H9 (cell line): ENCODE data around the gene CTXN1. TPM values are rescaled to one million over a fixed set of nuclear protein-coding genes. Genes with fewer than 3 reads are reported as not detected.
A peak's percentile ranks its signal among the peaks of the same experiment; 100 is the strongest.

Experiments used
- DNase-seq: peaks from one replicate; pipeline ENCODE4 v3.0.0-alpha.2; 2017
- H2AFZ ChIP-seq: one replicate; pipeline ENCODE4 v1.6.1; 2013; ENCODE audit warnings: mild to moderate bottlenecking, low read length, control low read depth, moderate library complexity
- H2AK5ac ChIP-seq: 2 replicates; pipeline ENCODE4 v1.6.1; 2013; ENCODE audit warnings: low read length, control low read depth, mixed read lengths; ENCODE audit not compliant: insufficient read length
- H2BK120ac ChIP-seq: one replicate; pipeline ENCODE4 v1.6.1; 2013; ENCODE audit warnings: low read depth, mild to moderate bottlenecking, low read length, control low read depth, inconsistent platforms; ENCODE audit not compliant: poor library complexity, severe bottlenecking
- H2BK12ac ChIP-seq: 2 replicates; pipeline ENCODE4 v1.6.1; 2013; ENCODE audit warnings: low read length, control low read depth, mixed read lengths, low read depth; ENCODE audit not compliant: insufficient read length
- H2BK15ac ChIP-seq: 2 replicates; pipeline ENCODE4 v1.6.1; 2013; ENCODE audit warnings: low read depth, low read length, control low read depth
- H2BK20ac ChIP-seq: one replicate; pipeline ENCODE4 v1.6.1; 2013; ENCODE audit warnings: low read depth, mild to moderate bottlenecking, low read length, control low read depth, inconsistent platforms; ENCODE audit not compliant: poor library complexity, severe bottlenecking
- H2BK5ac ChIP-seq: 2 replicates; pipeline ENCODE4 v1.6.1; 2013; ENCODE audit warnings: low read length, control low read depth, mixed read lengths; ENCODE audit not compliant: insufficient read length
- H3K14ac ChIP-seq: 2 replicates; pipeline ENCODE4 v1.6.1; 2013; ENCODE audit warnings: low read length, control low read depth; ENCODE audit not compliant: insufficient read depth
- H3K18ac ChIP-seq: 2 replicates; pipeline ENCODE4 v1.6.1; 2013; ENCODE audit warnings: low read depth, mild to moderate bottlenecking, mixed read lengths, low read length, control low read depth; ENCODE audit not compliant: insufficient read length
- H3K23ac ChIP-seq: 2 replicates; pipeline ENCODE4 v1.6.1; 2013; ENCODE audit warnings: low read length, control low read depth, mixed read lengths, low read depth; ENCODE audit not compliant: insufficient read length
- H3K23me2 ChIP-seq: 2 replicates; pipeline ENCODE4 v1.6.1; 2013; ENCODE audit warnings: low read depth, mild to moderate bottlenecking, mixed read lengths, low read length, control low read depth; ENCODE audit not compliant: insufficient read length, poor library complexity, severe bottlenecking
- H3K27ac ChIP-seq: 2 replicates; pipeline ENCODE4 v1.5.1; 2013; ENCODE audit warnings: low read length, control low read depth, mixed read lengths, low read depth; ENCODE audit not compliant: insufficient read length
- H3K27me3 ChIP-seq: 2 replicates; pipeline ENCODE4 v1.6.1; 2013; ENCODE audit warnings: low read length, control low read depth, inconsistent platforms; ENCODE audit not compliant: insufficient read depth
- H3K4ac ChIP-seq: 2 replicates; pipeline ENCODE4 v1.6.1; 2013; ENCODE audit warnings: low read depth, mild to moderate bottlenecking, control low read depth, inconsistent platforms, low read length, moderate library complexity
- H3K4me1 ChIP-seq: 2 replicates; pipeline ENCODE4 v1.6.1; 2013; ENCODE audit warnings: low read length, control low read depth, inconsistent platforms; ENCODE audit not compliant: insufficient read depth
- H3K4me2 ChIP-seq: 2 replicates; pipeline ENCODE4 v1.6.1; 2013; ENCODE audit warnings: low read length, control low read depth, mixed read lengths; ENCODE audit not compliant: insufficient read length, insufficient read depth
- H3K56ac ChIP-seq: 2 replicates; pipeline ENCODE4 v1.6.1; 2013; ENCODE audit warnings: low read depth, mild to moderate bottlenecking, mixed read lengths, low read length, control low read depth; ENCODE audit not compliant: insufficient read length
- H3K79me1 ChIP-seq: 2 replicates; pipeline ENCODE4 v1.6.1; 2013; ENCODE audit warnings: low read depth, mild to moderate bottlenecking, moderate library complexity, low read length, control low read depth, inconsistent platforms; ENCODE audit not compliant: insufficient read depth, poor library complexity, severe bottlenecking
- H3K79me2 ChIP-seq: 2 replicates; pipeline ENCODE4 v1.6.1; 2013; ENCODE audit warnings: low read length, control low read depth, inconsistent platforms; ENCODE audit not compliant: insufficient read depth
- H3K9ac ChIP-seq: 2 replicates; pipeline ENCODE4 v1.6.1; 2013; ENCODE audit warnings: low read length, control low read depth, mixed read lengths; ENCODE audit not compliant: insufficient read length; ENCODE audit errors: extremely low read depth
- H3K9me3 ChIP-seq: one replicate; pipeline ENCODE4 v1.6.1; 2013; ENCODE audit warnings: low read depth, low read length, inconsistent platforms; ENCODE audit not compliant: control insufficient read depth
- H3T11ph ChIP-seq: one replicate; pipeline ENCODE4 v1.6.1; 2013; ENCODE audit warnings: mild to moderate bottlenecking, low read length, control low read depth, inconsistent platforms
- H4K20me1 ChIP-seq: one replicate; pipeline ENCODE4 v1.6.1; 2013; ENCODE audit not compliant: control insufficient read depth, insufficient read length, insufficient read depth
- H4K5ac ChIP-seq: 2 replicates; pipeline ENCODE4 v1.6.1; 2013; ENCODE audit warnings: low read depth, mild to moderate bottlenecking, mixed read lengths, low read length, control low read depth; ENCODE audit not compliant: insufficient read length
- H4K8ac ChIP-seq: replicated peaks from 2 replicates; pipeline ENCODE4 v1.6.1; 2013; ENCODE audit warnings: low read length, control low read depth, mixed read lengths, low read depth; ENCODE audit not compliant: insufficient read length
- H4K91ac ChIP-seq: 2 replicates; pipeline ENCODE4 v1.6.1; 2013; ENCODE audit warnings: low read depth, mild to moderate bottlenecking, moderate library complexity, mixed read lengths, low read length, control low read depth; ENCODE audit not compliant: insufficient read length
- H3K27ac Mint-ChIP-seq, 3 experiments: 2 replicates in 2 of 3; 3 replicates in 1 of 3; pipeline ENCODE4 v1.8.0; 2020 to 2021; ENCODE audit warnings: mixed read lengths in 3 of 3, mild to moderate bottlenecking in 1 of 3, moderate library complexity in 1 of 3
- H3K27me3 Mint-ChIP-seq: 2 replicates; pipeline ENCODE4 v1.8.0; 2021; ENCODE audit warnings: low read depth, mild to moderate bottlenecking, moderate library complexity, mixed read lengths
- H3K36me3 Mint-ChIP-seq, 3 experiments: 2 replicates in 2 of 3; 3 replicates in 1 of 3; pipeline ENCODE4 v1.8.0; 2020 to 2021; ENCODE audit warnings: low read depth in 3 of 3, mixed read lengths in 3 of 3; ENCODE audit not compliant: insufficient read depth in 1 of 3
- H3K4me1 Mint-ChIP-seq, 2 experiments: 2 replicates each; pipeline ENCODE4 v1.8.0; 2020; ENCODE audit warnings: mixed read lengths in 2 of 2
- H3K4me3 Mint-ChIP-seq, 2 experiments: 2 replicates in 1 of 2; 3 replicates in 1 of 2; pipeline ENCODE4 v1.8.0; 2020 to 2021; ENCODE audit warnings: mild to moderate bottlenecking in 2 of 2, mixed read lengths in 2 of 2, moderate library complexity in 1 of 2
- H3K9me3 Mint-ChIP-seq, 2 experiments: 2 replicates in 1 of 2; 3 replicates in 1 of 2; pipeline ENCODE4 v1.8.0; 2020; ENCODE audit warnings: mild to moderate bottlenecking in 2 of 2, mixed read lengths in 2 of 2, moderate library complexity in 1 of 2
- WGBS: extraction: QIAGEN DNeasy Blood & Tissue Kit; methylation state at CpG from one replicate; pipeline ENCODE4 v1.1.7; 2013; ENCODE audit warnings: missing lambda C conversion rate, low lambda C conversion rate, mixed read lengths; ENCODE audit not compliant: insufficient read length; ENCODE audit errors: extremely low coverage; 5-methylcytosine and 5-hydroxymethylcytosine counted together
- total RNA-seq: library from RNA; stranded (reverse); gene quantifications from 2 replicates; pipeline ENCODE4 v1.2.1, GENCODE V29; 2021
- TF ChIP-seq, protein P1 (sequence below): fragments of 200-600 bp; sonication (generic); conservative IDR thresholded peaks from 3 replicates; pipeline ENCODE4 v1.8.0; 2021; ENCODE audit warnings: antibody characterized with exemption, mild to moderate bottlenecking

Gene CTXN1
- total RNA-seq, 1 experiment from 2014 or later = 22.7 TPM

DNA sequence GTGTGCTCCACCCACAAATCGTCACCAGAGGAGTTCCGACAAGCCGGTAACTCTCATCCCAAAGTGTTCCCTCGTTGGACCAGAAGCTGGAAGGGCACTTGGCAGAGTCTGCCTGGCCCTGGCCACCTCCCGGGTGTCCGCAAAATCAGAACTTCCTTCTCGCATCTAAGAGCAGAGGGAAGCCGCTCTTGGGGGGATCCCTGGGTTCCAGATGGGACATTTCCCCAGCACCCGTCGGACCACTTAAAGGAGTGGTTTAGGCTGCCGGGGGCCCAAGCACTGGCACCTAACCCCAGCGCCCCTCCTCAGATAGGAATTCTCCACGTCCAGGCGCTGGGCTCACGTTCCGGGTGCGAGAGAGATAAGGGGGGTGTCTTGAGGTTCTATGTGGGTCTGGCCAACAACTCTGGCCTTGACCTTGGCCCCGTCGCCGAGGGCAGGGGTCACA lies 23.1 kb downstream of the CTXN1 start:
- Histone ChIP-seq H3K18ac (no peak overlapping the region), H3K9me3 (no peaks in the 10 kb centered on the region), H2BK5ac (no peak overlapping the region), H3K4ac (no peak overlapping the region), H4K5ac (no peak overlapping the region), H4K20me1 (no peaks in the 10 kb centered on the region), H3K23ac (no peak overlapping the region), H3K79me2 (peaks cover 6% of the 10 kb centered on the region; the same call in 1 of the 2 replicates), H2AK5ac (no peak overlapping the region), H3K4me1 (0 out of 2 replicates have a peak, but pooled peaks cover 4% of the 10 kb centered on the region), H4K91ac (no peak overlapping the region), H2BK20ac (no peak overlapping the region), H2BK15ac (no peak overlapping the region), H2AFZ (no peak overlapping the region), H3K27ac (no peak overlapping the region), H3K27me3 (no peaks in the 10 kb centered on the region), H2BK12ac (no peak overlapping the region), H3K4me2 (peak overlapping the region; percentile 56), H2BK120ac (no peak overlapping the region), H3K9ac (peak overlapping the region; percentile 1), H3K23me2 (peaks cover 19% of the 10 kb centered on the region), H3K79me1 (no peaks in the 10 kb centered on the region), H3K56ac (no peak overlapping the region), H3T11ph (no peak overlapping the region), H4K8ac (no peak overlapping the region), H3K14ac (no peak overlapping the region)
- Mint-ChIP-seq H3K27ac (peak overlapping the region; percentile 92 to 96 (median 95); a peak in 6 of 7 replicates), H3K27me3 (peaks cover 3% of the 10 kb centered on the region; the same call in 1 of the 2 replicates), H3K36me3 (peaks cover 13 to 29% (median 20%) of the 10 kb centered on the region in 3 experiments), H3K4me3 (peak overlapping the region; percentile 83 to 90), H3K9me3 (no peaks in the 10 kb centered on the region; a peak in 3 of 5 replicates), H3K4me1 (peaks cover 15 to 24% of the 10 kb centered on the region in 2 experiments)
- TF ChIP-seq, protein P1, sequence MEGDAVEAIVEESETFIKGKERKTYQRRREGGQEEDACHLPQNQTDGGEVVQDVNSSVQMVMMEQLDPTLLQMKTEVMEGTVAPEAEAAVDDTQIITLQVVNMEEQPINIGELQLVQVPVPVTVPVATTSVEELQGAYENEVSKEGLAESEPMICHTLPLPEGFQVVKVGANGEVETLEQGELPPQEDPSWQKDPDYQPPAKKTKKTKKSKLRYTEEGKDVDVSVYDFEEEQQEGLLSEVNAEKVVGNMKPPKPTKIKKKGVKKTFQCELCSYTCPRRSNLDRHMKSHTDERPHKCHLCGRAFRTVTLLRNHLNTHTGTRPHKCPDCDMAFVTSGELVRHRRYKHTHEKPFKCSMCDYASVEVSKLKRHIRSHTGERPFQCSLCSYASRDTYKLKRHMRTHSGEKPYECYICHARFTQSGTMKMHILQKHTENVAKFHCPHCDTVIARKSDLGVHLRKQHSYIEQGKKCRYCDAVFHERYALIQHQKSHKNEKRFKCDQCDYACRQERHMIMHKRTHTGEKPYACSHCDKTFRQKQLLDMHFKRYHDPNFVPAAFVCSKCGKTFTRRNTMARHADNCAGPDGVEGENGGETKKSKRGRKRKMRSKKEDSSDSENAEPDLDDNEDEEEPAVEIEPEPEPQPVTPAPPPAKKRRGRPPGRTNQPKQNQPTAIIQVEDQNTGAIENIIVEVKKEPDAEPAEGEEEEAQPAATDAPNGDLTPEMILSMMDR = no peak
- WGBS = no CpG with 5 or more reads among the region's 20 CpGs
- DNase-seq = no peak
